ENCODE measurements around the gene CRIP2. TPM values are rescaled to one million over a fixed set of nuclear protein-coding genes. Genes with fewer than 3 reads are reported as not detected.

Gene CRIP2
- total and polyA plus RNA-seq, 9 of the 15 experiments (the other 6 are each of a cell fraction or from before 2014, with no cell fraction given) = 0.18 to 2.0 (median 0.69) TPM; not detected in 1

DNA sequence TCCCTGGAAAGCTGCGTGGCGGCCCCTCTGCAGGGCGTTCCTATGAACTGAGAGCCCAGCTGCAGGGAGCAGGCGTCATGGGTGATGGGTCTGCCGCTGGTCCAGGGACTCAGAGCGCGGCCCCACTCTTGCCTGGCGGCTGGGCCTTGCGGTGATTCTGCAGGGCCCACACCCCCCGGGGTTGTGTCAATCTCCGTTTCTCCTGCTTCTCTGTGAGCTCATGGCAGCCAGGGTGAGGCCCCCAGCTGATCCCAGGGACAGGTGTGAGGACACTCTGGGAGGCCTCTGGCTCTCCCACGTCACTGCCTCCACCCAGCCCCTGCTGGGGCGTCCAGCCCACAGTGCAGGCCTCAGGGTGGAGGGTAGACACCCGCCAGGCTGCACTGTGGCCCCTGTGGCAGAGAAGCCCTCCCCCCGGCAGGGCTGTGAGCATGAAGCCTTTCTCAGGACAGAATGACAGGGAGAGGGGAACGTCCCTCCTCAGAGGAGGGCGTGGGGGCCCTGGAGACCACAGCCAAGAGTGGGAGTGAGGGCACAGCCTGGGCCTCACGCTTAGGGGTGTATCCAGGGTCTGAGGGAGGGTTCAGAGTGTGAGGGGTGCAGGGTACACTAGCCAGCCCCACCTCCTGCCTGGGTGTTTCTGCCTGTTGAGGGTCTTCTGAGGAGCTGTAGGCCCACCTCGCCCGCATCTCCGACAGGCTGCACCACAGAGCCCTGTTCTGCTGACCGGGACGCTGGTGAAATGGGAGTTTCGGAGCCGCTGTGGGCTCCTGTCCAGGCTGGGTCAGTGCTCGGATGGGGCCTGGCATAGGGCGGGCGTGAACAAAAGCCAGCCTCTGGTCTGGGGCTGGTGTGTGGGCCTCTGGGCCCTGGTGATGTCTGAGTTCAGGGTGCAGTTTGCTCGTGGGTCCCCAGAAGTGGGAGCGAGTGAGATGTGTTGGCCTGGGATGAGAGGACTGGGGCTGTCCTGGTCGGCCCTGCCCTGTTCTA, 26.7 kb upstream of the CRIP2 start:
- no peak; the same call in 1 of the 3 replicates for ATAC-seq
- CTCF ChIA-PET (ENCODE audit: low intra/inter-chr PET ratio) = interaction anchor here (1.4 kb wide), 1 partner anchor 80 kb away, joined by 4 read pairs; no protein-coding TSS in a partner anchor
- Histone ChIP-seq H4K20me1 (replicated peaks; ENCODE audit: control insufficient read depth, insufficient read depth, low read length) (no peaks in the 10 kb centered on the region), H3K79me2 (ENCODE audit: control insufficient read depth, insufficient read depth, low read length) (0 out of 3 replicates have a peak, but pooled peaks cover 5% of the 10 kb centered on the region), H3K36me3 (ENCODE audit: control insufficient read depth, insufficient read depth, low read length) (peaks cover 46% of the 10 kb centered on the region; the same call in 1 of the 3 replicates), H3K9me3 (replicated peaks; ENCODE audit: control insufficient read depth, insufficient read depth, low read depth, low read length) (no peaks in the 10 kb centered on the region), H3K27me3 (ENCODE audit: control insufficient read depth in 2 of 2, insufficient read depth in 2 of 2, low read length in 2 of 2) (no peaks in the 10 kb centered on the region), H2AFZ (ENCODE audit: low read depth, low read length) (no peak overlapping the region), H3K4me3 (no peak overlapping the region), H3K4me1 (replicated peaks in 1 of 2; ENCODE audit: control insufficient read depth in 2 of 2, insufficient read depth in 2 of 2, low read length in 2 of 2) (peaks cover 0 to 48% of the 10 kb centered on the region in 2 experiments; a peak in 2 of 5 replicates), H3K9ac (ENCODE audit: insufficient read depth in 1 of 2, low read depth in 2 of 2, low read length in 2 of 2) (peak overlapping the region in 1 of 2 experiments; percentile 52; a peak in 1 of 4 replicates), H3K4me2 (ENCODE audit: insufficient read depth, low read length) (no peak overlapping the region), H3K9me1 (ENCODE audit: control insufficient read depth, insufficient read depth, low read length) (no peaks in the 10 kb centered on the region), H3K27ac (ENCODE audit: extremely low read depth, low read depth, low read length) (no peak overlapping the region)
- FAIRE-seq = no peak
- 86% methylated on average over 10 of the region's 31 CpGs for WGBS (ENCODE audit: insufficient coverage, low coverage, missing lambda C conversion rate)
- intact Hi-C loops (cut with micrococcal nuclease) = loop anchor here (5.0 kb wide), 1 partner anchor 39 kb away; the partner anchor contains the start of gene CRIP1
- no TSS peak for BruUV-seq (replicated peaks)
- POLR2A ChIA-PET = interaction anchor here (0.6 to 0.7 kb wide), 3 partner anchors 16 to 20 kb away, joined by 3 to 7 read pairs (median 3); no protein-coding TSS in a partner anchor
- DNase-seq (ENCODE audit: extremely low read depth in 1 of 4, low spot score in 3 of 4) = no peak
- in situ Hi-C loops (cut with MboI) = no loop called here
- TF ChIP-seq ZNF197 (CRISPR knock-in tag; IDR thresholded peaks at IDR 0.05; ENCODE audit: low read depth) (no peak), SMARCA5 (IDR thresholded peaks at IDR 0.05) (no peak), PCBP2 (IDR thresholded peaks at IDR 0.05; ENCODE audit: low read depth, low read length, poor library complexity, severe bottlenecking) (no peak), XRCC3 (IDR thresholded peaks at IDR 0.05) (no peak), SPI1 (IDR thresholded peaks at IDR 0.05; ENCODE audit: borderline replicate concordance, low read depth, low read length) (no peak), ZNF324 (CRISPR knock-in tag; IDR thresholded peaks at IDR 0.05) (no peak), JUN (IDR thresholded peaks at IDR 0.05; ENCODE audit: borderline replicate concordance, low read depth, low read length) (no peak), JUN (CRISPR knock-in tag; IDR thresholded peaks at IDR 0.05; ENCODE audit: borderline replicate concordance) (no peak)
- TF ChIP-seq, protein P1, sequence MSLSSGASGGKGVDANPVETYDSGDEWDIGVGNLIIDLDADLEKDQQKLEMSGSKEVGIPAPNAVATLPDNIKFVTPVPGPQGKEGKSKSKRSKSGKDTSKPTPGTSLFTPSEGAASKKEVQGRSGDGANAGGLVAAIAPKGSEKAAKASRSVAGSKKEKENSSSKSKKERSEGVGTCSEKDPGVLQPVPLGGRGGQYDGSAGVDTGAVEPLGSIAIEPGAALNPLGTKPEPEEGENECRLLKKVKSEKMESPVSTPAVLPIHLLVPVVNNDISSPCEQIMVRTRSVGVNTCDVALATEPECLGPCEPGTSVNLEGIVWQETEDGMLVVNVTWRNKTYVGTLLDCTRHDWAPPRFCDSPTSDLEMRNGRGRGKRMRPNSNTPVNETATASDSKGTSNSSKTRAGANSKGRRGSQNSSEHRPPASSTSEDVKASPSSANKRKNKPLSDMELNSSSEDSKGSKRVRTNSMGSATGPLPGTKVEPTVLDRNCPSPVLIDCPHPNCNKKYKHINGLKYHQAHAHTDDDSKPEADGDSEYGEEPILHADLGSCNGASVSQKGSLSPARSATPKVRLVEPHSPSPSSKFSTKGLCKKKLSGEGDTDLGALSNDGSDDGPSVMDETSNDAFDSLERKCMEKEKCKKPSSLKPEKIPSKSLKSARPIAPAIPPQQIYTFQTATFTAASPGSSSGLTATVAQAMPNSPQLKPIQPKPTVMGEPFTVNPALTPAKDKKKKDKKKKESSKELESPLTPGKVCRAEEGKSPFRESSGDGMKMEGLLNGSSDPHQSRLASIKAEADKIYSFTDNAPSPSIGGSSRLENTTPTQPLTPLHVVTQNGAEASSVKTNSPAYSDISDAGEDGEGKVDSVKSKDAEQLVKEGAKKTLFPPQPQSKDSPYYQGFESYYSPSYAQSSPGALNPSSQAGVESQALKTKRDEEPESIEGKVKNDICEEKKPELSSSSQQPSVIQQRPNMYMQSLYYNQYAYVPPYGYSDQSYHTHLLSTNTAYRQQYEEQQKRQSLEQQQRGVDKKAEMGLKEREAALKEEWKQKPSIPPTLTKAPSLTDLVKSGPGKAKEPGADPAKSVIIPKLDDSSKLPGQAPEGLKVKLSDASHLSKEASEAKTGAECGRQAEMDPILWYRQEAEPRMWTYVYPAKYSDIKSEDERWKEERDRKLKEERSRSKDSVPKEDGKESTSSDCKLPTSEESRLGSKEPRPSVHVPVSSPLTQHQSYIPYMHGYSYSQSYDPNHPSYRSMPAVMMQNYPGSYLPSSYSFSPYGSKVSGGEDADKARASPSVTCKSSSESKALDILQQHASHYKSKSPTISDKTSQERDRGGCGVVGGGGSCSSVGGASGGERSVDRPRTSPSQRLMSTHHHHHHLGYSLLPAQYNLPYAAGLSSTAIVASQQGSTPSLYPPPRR (CRISPR knock-in tag; IDR thresholded peaks at IDR 0.05; ENCODE audit: borderline replicate concordance) = no peak
- TF ChIP-seq, protein P2, sequence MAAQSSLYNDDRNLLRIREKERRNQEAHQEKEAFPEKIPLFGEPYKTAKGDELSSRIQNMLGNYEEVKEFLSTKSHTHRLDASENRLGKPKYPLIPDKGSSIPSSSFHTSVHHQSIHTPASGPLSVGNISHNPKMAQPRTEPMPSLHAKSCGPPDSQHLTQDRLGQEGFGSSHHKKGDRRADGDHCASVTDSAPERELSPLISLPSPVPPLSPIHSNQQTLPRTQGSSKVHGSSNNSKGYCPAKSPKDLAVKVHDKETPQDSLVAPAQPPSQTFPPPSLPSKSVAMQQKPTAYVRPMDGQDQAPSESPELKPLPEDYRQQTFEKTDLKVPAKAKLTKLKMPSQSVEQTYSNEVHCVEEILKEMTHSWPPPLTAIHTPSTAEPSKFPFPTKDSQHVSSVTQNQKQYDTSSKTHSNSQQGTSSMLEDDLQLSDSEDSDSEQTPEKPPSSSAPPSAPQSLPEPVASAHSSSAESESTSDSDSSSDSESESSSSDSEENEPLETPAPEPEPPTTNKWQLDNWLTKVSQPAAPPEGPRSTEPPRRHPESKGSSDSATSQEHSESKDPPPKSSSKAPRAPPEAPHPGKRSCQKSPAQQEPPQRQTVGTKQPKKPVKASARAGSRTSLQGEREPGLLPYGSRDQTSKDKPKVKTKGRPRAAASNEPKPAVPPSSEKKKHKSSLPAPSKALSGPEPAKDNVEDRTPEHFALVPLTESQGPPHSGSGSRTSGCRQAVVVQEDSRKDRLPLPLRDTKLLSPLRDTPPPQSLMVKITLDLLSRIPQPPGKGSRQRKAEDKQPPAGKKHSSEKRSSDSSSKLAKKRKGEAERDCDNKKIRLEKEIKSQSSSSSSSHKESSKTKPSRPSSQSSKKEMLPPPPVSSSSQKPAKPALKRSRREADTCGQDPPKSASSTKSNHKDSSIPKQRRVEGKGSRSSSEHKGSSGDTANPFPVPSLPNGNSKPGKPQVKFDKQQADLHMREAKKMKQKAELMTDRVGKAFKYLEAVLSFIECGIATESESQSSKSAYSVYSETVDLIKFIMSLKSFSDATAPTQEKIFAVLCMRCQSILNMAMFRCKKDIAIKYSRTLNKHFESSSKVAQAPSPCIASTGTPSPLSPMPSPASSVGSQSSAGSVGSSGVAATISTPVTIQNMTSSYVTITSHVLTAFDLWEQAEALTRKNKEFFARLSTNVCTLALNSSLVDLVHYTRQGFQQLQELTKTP (IDR thresholded peaks at IDR 0.05; ENCODE audit: low read depth in 1 of 2, partially characterized antibody in 2 of 2) = no peak
